GM23248 (cell line): ENCODE measurements around the gene ATP2B2. TPM values are rescaled to one million over a fixed set of nuclear protein-coding genes. Genes with fewer than 3 reads are reported as not detected.

Experiments used
- DNase-seq: peaks from one replicate; pipeline ENCODE4 v3.0.0-alpha.2; 2015
- H2AFZ ChIP-seq: fragments of 200-600 bp; sonication (generic); 2 replicates; pipeline ENCODE4 v1.6.1; 2016; ENCODE audit warnings: antibody characterized with exemption
- H3F3A ChIP-seq: fragments of 200-600 bp; sonication (generic); 2 replicates; pipeline ENCODE4 v1.6.1; 2016; ENCODE audit warnings: mild to moderate bottlenecking, antibody characterized with exemption, mixed run types; ENCODE audit not compliant: insufficient read depth
- H3K27ac ChIP-seq: fragments of 200-600 bp; sonication (generic); 2 replicates; pipeline ENCODE4 v1.5.1; 2016; ENCODE audit warnings: mild to moderate bottlenecking
- H3K27me3 ChIP-seq: fragments of 200-600 bp; sonication (generic); replicated peaks from 2 replicates; pipeline ENCODE4 v1.6.1; 2016; ENCODE audit warnings: mild to moderate bottlenecking; ENCODE audit not compliant: insufficient read depth
- H3K36me3 ChIP-seq: fragments of 200-600 bp; sonication (generic); 2 replicates; pipeline ENCODE4 v1.6.1; 2016; ENCODE audit warnings: low read depth, mild to moderate bottlenecking
- H3K4me1 ChIP-seq: fragments of 200-600 bp; sonication (generic); 2 replicates; pipeline ENCODE4 v1.6.1; 2016; ENCODE audit warnings: mild to moderate bottlenecking; ENCODE audit not compliant: insufficient read depth
- H3K4me2 ChIP-seq: fragments of 200-600 bp; sonication (generic); one replicate; pipeline ENCODE4 v1.6.1; 2016; ENCODE audit warnings: mild to moderate bottlenecking; ENCODE audit not compliant: unreplicated experiment
- H3K4me3 ChIP-seq: fragments of 200-600 bp; sonication (generic); 2 replicates; pipeline ENCODE4 v1.5.1; 2016; ENCODE audit warnings: mild to moderate bottlenecking
- H3K79me2 ChIP-seq: fragments of 200-600 bp; sonication (generic); 2 replicates; pipeline ENCODE4 v1.6.1; 2016; ENCODE audit warnings: mild to moderate bottlenecking; ENCODE audit not compliant: insufficient read depth
- H3K9ac ChIP-seq: fragments of 200-600 bp; sonication (generic); 2 replicates; pipeline ENCODE4 v1.6.1; 2016; ENCODE audit warnings: mild to moderate bottlenecking
- H3K9me2 ChIP-seq: fragments of 200-600 bp; sonication (generic); 2 replicates; pipeline ENCODE4 v1.6.1; 2016; ENCODE audit warnings: mixed run types, mild to moderate bottlenecking, moderate library complexity; ENCODE audit not compliant: insufficient read depth
- H3K9me3 ChIP-seq: fragments of 200-600 bp; sonication (generic); one replicate; pipeline ENCODE4 v1.6.1; 2017; ENCODE audit warnings: low read depth
- H4K20me1 ChIP-seq: fragments of 200-600 bp; sonication (generic); 2 replicates; pipeline ENCODE4 v1.6.0; 2016; ENCODE audit not compliant: insufficient read depth
- EZH2 ChIP-seq: fragments of 200-600 bp; sonication (generic); IDR thresholded peaks from 2 replicates; pipeline ENCODE4 v1.6.1; 2018; ENCODE audit warnings: antibody characterized with exemption, mild to moderate bottlenecking; ENCODE audit not compliant: insufficient read depth, poor library complexity, severe bottlenecking
- EZH2phosphoT487 ChIP-seq: fragments of 200-600 bp; sonication (generic); IDR thresholded peaks from 2 replicates; pipeline ENCODE4 v1.6.1; 2018; ENCODE audit warnings: antibody characterized with exemption, moderate library complexity, mild to moderate bottlenecking, low read depth; ENCODE audit not compliant: insufficient read depth
- WGBS, 2 experiments: methylation state at CpG; one replicate each; pipeline ENCODE4 v1.1.6; 2015 to 2017; ENCODE audit warnings: low lambda C conversion rate in 2 of 2, low coverage in 1 of 2; ENCODE audit errors: missing lambda C conversion rate in 2 of 2; 5-methylcytosine and 5-hydroxymethylcytosine counted together
- in situ Hi-C: fragments of 300-500 bp; cut with MboI; formaldehyde crosslinking; loops from 2 replicates; pipeline ENCODE4 v1.15.0; 2020
- polyA plus RNA-seq: library from polyadenylated mRNA; unstranded; fragments of >200 nt; fragmentation: Nextera tagmentation; extraction: Ambion mirVana; gene quantifications from 2 replicates; pipeline ENCODE4 v1.2.1, GENCODE V29; 2016
- total RNA-seq: library from RNA; depleted of rRNA; stranded (reverse); fragments of >200 nt; shearing (Covaris generic); gene quantifications from 2 replicates; pipeline ENCODE4 v1.2.3, GENCODE V29; 2014

Gene ATP2B2
- total and polyA plus RNA-seq, 2 experiments from 2014 or later: not detected

GRCh38 chr3:10342781-10343180, 162.6 kb downstream of the ATP2B2 start:
- H3K36me3 ChIP-seq: no peaks in the 10 kb centered on the region
- 71 to 74% methylated on average over 14 of the region's 14 CpGs for WGBS, 2 experiments
- in situ Hi-C loops: loop anchor here (10.0 kb wide), 1 partner anchor 402 kb away; no protein-coding TSS in a partner anchor

DNA sequence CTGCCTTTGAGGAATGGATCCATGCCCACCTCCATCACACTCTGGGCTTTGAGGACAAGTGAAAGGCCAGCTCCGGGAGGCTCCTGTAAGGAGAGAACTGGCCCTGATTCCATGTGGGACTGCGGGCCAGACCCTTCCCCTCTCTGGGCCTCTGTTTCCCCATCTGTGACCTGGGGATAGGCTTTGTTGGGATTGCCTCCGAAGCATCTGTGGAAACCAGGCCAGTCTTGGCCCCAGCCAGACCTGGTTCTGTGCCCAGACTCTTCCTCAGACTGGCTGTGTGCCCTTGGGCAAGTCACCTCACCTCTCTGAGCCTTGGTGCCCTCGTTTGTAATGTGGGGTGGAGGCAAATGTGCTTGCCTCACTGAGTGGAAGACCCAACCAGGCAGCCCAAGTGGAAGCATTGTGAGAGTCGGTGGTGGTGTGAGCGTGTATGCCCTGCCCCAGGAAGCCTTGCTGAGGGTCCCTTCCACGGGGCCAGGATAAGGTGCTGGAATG, 163.4 kb downstream of the ATP2B2 start:
- no peak overlapping the region for H3K4me2 ChIP-seq
- no peaks in the 10 kb centered on the region for H3F3A ChIP-seq
- H4K20me1 ChIP-seq: no peaks in the 10 kb centered on the region
- H3K4me1 ChIP-seq: no peaks in the 10 kb centered on the region
- H3K36me3 ChIP-seq: no peaks in the 10 kb centered on the region
- H3K9me2 ChIP-seq: no peaks in the 10 kb centered on the region
- no peak overlapping the region for H2AFZ ChIP-seq
- H3K27ac ChIP-seq: no peak overlapping the region
- no peak overlapping the region for H3K4me3 ChIP-seq
- no peaks in the 10 kb centered on the region for H3K9me3 ChIP-seq
- no peak for TF ChIP-seq EZH2phosphoT487
- TF ChIP-seq EZH2: no peak
- no peak for DNase-seq
- in situ Hi-C loops: loop anchor here (10.0 kb wide), 1 partner anchor 403 kb away; no protein-coding TSS in a partner anchor
- 47 to 51% methylated on average over 7 of the region's 7 CpGs for WGBS, 2 experiments
- peaks cover 11% of the 10 kb centered on the region; the same call in 1 of the 2 replicates for H3K27me3 ChIP-seq
- no peak overlapping the region for H3K9ac ChIP-seq
- no peaks in the 10 kb centered on the region for H3K79me2 ChIP-seq

More at GRCh38 chr3:10342781-10343180, 162.6 kb downstream of the ATP2B2 start:
- no peak overlapping the region for H3K27ac ChIP-seq
- peaks cover 11% of the 10 kb centered on the region; the same call in 1 of the 2 replicates for H3K27me3 ChIP-seq
- no peaks in the 10 kb centered on the region for H3K79me2 ChIP-seq
- H3K4me1 ChIP-seq: no peaks in the 10 kb centered on the region
- DNase-seq: no peak
- no peaks in the 10 kb centered on the region for H4K20me1 ChIP-seq
- H3F3A ChIP-seq: no peaks in the 10 kb centered on the region
- H3K4me2 ChIP-seq: no peak overlapping the region
- no peak overlapping the region for H2AFZ ChIP-seq
- H3K9me3 ChIP-seq: no peaks in the 10 kb centered on the region
- no peak overlapping the region for H3K9ac ChIP-seq
- TF ChIP-seq EZH2phosphoT487 (no peak), EZH2 (no peak)
- no peak overlapping the region for H3K4me3 ChIP-seq
- no peaks in the 10 kb centered on the region for H3K9me2 ChIP-seq

DNA sequence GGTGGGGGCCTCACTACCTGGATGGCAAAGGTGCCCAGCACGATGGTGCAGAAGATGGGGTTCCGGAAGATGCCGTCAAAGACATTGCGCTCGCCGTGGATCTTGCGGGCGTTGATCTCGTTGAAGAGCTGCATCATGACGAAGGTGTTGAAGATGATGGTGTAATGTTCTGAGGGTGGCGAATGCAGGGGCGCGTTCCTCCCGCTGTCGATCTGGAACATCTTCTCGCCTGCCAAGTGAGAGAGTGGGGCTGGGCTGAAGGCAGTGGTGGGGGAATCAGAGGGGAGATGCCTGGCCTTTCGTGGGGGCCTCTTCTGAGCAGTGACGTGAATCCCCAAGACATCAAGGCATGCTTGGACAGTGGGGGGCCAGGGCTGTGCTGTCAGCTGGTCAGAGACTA, 164.9 kb downstream of the ATP2B2 start:
- Histone ChIP-seq H3K9ac (no peak overlapping the region), H3K4me3 (no peak overlapping the region), H3K27me3 (peaks cover 11% of the 10 kb centered on the region; the same call in 1 of the 2 replicates), H3K4me2 (no peak overlapping the region), H3K36me3 (no peaks in the 10 kb centered on the region), H3K27ac (no peak overlapping the region), H4K20me1 (no peaks in the 10 kb centered on the region), H3F3A (no peaks in the 10 kb centered on the region), H3K4me1 (no peaks in the 10 kb centered on the region), H3K79me2 (no peaks in the 10 kb centered on the region), H3K9me3 (no peaks in the 10 kb centered on the region), H3K9me2 (no peaks in the 10 kb centered on the region), H2AFZ (no peak overlapping the region)
- TF ChIP-seq EZH2phosphoT487 (no peak), EZH2 (no peak)
- 80 to 83% methylated on average over 18 of the region's 18 CpGs for WGBS, 2 experiments
- no peak for DNase-seq
- in situ Hi-C loops: loop anchor here (10.0 kb wide), 1 partner anchor 404 kb away; no protein-coding TSS in a partner anchor

- peaks cover 11% of the 10 kb centered on the region; the same call in 1 of the 2 replicates for H3K27me3 ChIP-seq
- no peaks in the 10 kb centered on the region for H3K79me2 ChIP-seq
- no peaks in the 10 kb centered on the region for H3K9me3 ChIP-seq
- no peaks in the 10 kb centered on the region for H3K36me3 ChIP-seq
- in situ Hi-C loops: loop anchor here (10.0 kb wide), 1 partner anchor 405 kb away; no protein-coding TSS in a partner anchor
- no peak overlapping the region for H3K4me2 ChIP-seq
- no peak overlapping the region for H3K9ac ChIP-seq
- no peaks in the 10 kb centered on the region for H3K9me2 ChIP-seq
- no peak for DNase-seq
- H3F3A ChIP-seq: no peaks in the 10 kb centered on the region
- no peak overlapping the region for H3K4me3 ChIP-seq
- WGBS, 2 experiments: 28 to 37% methylated on average over 4 of the region's 4 CpGs
- no peak overlapping the region for H2AFZ ChIP-seq
- H3K27ac ChIP-seq: no peak overlapping the region
- no peaks in the 10 kb centered on the region for H3K4me1 ChIP-seq
- TF ChIP-seq EZH2 (no peak), EZH2phosphoT487 (no peak)
- no peaks in the 10 kb centered on the region for H4K20me1 ChIP-seq
These were observed 165.3 kb downstream of the ATP2B2 start for GRCh38 chr3:10340046-10340445.
